Memory B cell (primary cell): ENCODE results near the gene NOTUM.
"Not testable (repeated sequence)": the region's sequence is repeated elsewhere in the genome, so short reads cannot be mapped to it uniquely, and the experiment has no call there.

Source experiments
- ATAC-seq: fragments of 150-1000 bp; cut with Tn5 transposase; 2 replicates; pipeline ENCODE4 v1.10.0; 2021; ENCODE audit warnings: low read depth, mild to moderate bottlenecking, moderate library complexity
- DNase-seq, 2 donors: peaks; one replicate each; pipeline ENCODE4 v3.0.0; 2022; ENCODE audit warnings: low spot score in 2 of 2
- H3K27ac Mint-ChIP-seq: one replicate; pipeline ENCODE4 v1.8.0; 2022; ENCODE audit warnings: mild to moderate bottlenecking, moderate library complexity, mixed read lengths
- H3K27me3 Mint-ChIP-seq: one replicate; pipeline ENCODE4 v1.8.0; 2022; ENCODE audit warnings: mixed read lengths
- H3K36me3 Mint-ChIP-seq: one replicate; pipeline ENCODE4 v1.8.0; 2022; ENCODE audit warnings: mild to moderate bottlenecking, mixed read lengths
- H3K4me1 Mint-ChIP-seq: one replicate; pipeline ENCODE4 v1.8.0; 2022; ENCODE audit warnings: mixed read lengths
- H3K4me3 Mint-ChIP-seq: one replicate; pipeline ENCODE4 v1.8.0; 2022; ENCODE audit warnings: mild to moderate bottlenecking, moderate library complexity, mixed read lengths
- H3K9me3 Mint-ChIP-seq: one replicate; pipeline ENCODE4 v1.8.0; 2022; ENCODE audit warnings: mixed read lengths

The NOTUM gene

DNA sequence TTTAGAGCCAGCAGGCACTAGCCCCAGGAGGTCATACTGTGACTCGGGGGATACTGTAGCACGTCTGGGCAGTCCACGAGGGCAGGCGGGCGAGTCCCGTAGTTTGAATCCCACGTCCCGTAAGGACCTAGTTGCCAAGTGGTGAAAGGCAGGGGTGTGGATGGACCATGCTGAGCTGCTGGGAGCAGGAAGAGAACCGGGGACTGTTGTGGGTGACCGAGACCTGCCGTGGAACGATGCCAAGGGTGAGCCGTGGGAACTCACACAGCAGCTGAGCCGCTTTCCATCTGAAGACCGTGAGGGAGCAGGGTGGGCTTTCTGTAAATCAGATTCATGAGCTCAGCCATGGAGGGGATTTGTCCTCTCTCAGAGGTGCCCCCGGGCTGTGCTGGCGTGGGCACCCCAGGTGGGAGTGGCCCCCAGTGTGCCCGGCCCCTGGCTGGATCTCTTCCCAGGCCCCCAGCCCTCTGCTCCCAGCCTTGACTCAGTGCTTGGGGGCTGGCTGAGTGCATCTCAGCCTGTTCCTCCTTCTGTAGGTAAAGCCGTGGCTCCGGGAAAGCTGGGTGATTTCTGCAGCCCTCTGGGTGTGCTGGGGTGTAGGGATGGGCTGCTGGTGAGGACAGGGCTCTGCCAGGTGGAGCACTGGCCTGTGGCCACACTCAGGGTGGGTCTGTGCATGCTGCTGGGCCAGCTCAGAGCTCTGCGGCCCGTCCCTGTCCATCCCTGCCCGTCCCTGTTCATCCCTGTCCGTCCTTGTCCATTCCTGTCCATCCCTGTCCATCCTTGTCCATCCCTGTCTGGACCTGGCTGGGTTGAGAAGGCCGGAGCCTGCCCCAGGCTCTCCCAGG, 30.1 kb upstream of the NOTUM start:
- no peaks in the 10 kb centered on the region for H3K9me3 Mint-ChIP-seq
- no peaks in the 10 kb centered on the region for H3K27me3 Mint-ChIP-seq
- peaks cover 12% of the 10 kb centered on the region for H3K36me3 Mint-ChIP-seq

DNA sequence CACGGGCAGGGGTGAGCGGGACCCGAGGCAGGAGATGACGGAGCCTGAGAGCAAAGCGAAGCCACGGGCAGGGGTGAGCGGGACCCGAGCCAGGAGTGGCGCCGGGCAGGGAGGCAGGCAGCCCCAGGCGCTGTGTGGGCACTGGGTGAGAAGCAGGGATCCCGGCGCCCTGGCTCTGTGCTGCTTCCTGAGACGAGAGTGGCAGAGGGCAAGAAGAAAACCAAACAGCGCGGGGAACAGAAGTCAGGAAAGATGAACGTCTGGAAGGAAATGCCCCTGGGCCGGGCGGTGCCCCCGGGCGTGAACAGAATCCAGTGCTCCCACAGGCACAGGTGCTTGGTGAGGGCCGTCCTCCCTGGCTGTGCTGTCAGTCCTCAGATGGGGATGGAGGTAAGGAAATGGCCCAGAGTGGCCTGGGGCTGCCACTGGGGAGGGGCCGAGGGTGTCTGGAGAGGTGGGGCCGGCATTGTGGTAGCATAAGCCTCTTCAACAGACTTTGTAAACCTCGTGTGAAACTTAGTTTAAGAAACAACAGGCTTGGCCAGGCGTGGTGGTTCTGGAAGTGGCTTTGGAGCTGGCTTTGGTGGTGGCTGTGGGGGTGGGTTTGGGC, 26.3 kb upstream of the NOTUM start:
- Mint-ChIP-seq H3K9me3 (no peaks in the 10 kb centered on the region), H3K27me3 (no peaks in the 10 kb centered on the region), H3K4me3 (no peak overlapping the region), H3K27ac (no peak overlapping the region), H3K36me3 (peaks cover 19% of the 10 kb centered on the region), H3K4me1 (peaks cover 9% of the 10 kb centered on the region)
- no peak for ATAC-seq
- no peak for DNase-seq

More for the DNA sequence above, 30.1 kb upstream of the NOTUM start:
- ATAC-seq = no peak
- no peak overlapping the region for H3K27ac Mint-ChIP-seq
- peaks cover 4% of the 10 kb centered on the region for H3K4me1 Mint-ChIP-seq
- H3K4me3 Mint-ChIP-seq = no peak overlapping the region
- DNase-seq = no peak

DNA sequence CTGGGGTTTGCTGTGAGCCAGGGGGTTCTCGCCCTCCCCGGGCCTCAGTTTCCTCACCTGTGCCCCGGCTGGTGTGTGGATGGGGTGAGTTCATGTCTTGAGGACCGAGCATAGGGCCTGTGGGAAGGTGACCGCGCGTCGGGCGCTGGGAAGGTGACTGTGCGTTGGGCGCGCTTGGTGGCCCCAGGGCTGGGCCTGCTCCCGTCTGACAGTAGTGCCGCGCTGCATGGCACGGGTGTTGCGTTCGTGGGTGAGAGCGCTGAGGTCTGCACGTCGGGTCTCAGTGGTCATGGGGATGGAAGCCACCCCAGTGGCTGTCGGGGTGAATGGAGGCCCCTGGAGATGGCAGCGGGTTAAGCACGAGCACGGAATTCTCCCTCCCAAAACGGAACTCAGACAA, 25.6 kb upstream of the NOTUM start:
- no peaks in the 10 kb centered on the region for H3K27me3 Mint-ChIP-seq
- peak overlapping the region; percentile 16 for H3K27ac Mint-ChIP-seq
- H3K4me1 Mint-ChIP-seq = peaks cover 9% of the 10 kb centered on the region
- H3K4me3 Mint-ChIP-seq = no peak overlapping the region
- peaks cover 19% of the 10 kb centered on the region for H3K36me3 Mint-ChIP-seq
- no peak for ATAC-seq
- DNase-seq = no peak
- no peaks in the 10 kb centered on the region for H3K9me3 Mint-ChIP-seq

DNA sequence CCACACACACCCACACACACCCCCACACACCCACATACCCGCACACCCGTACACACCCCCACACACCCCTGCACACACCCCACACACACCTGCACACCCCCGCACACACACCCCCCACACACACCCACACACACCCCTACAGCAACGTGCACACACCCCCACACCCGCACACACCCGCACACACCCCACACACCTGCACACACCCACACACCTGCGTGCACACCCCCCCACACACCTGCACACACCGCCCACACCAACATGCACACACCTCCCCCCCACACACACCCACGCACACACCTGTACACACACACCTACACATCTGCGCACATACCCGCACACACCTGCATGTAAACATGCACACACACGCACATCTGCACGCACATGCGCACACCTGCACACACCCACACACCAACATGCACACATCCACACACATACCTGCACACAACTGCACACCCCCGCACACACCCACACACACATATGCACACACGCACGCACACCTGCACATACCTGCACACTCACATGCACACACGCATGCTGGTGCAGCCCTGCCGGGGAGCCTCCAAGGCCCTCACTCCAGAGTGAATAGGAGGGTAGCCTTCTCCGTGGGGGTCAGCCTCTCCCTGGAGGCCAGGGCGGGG, 23.9 kb upstream of the NOTUM start:
- peaks cover 15% of the 10 kb centered on the region for H3K36me3 Mint-ChIP-seq
- no peak overlapping the region for H3K27ac Mint-ChIP-seq
- ATAC-seq (no peak), DNase-seq (no peak)
- H3K27me3 Mint-ChIP-seq = no peaks in the 10 kb centered on the region
- H3K4me1 Mint-ChIP-seq = peaks cover 10% of the 10 kb centered on the region
- H3K9me3 Mint-ChIP-seq = no peaks in the 10 kb centered on the region
- H3K4me3 Mint-ChIP-seq = no peak overlapping the region

DNA sequence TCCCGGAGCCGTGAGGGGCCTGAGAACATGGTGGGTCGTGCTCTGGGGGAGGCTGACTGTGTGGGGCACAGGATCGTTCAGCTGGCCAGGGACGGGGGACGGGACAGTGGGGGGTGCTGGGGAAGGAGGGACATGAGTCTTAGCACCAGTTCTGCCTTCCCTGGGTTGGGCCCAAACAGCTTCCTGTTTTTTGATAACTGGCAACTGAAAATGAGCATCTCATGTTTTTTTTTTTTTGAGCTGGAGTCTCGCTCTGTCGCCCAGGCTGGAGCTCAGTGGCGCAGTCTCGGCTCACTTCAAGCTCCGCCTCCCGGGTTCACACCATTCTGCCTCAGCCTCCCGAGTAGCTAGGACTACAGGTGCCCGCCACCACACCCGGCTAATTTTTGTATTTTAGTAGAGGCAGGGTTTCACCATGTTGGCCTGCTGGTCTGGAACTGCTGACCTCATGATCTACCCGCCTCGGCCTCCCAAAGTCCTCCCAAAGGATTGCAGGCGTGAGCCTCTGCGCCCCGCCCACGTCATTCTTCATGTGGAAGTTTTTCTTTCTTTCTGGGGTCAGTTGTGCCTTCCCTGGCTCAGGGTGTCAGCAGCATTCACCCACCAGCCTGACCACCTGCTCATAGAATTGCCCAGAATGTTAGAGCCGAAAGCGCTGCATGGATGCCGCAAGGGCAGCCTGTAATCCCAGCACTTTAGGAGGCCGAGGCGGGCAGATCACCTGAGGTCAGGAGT, 22.8 kb upstream of the NOTUM start:
- Mint-ChIP-seq H3K27ac (no peak overlapping the region), H3K4me1 (peaks cover 10% of the 10 kb centered on the region), H3K4me3 (no peak overlapping the region), H3K27me3 (no peaks in the 10 kb centered on the region), H3K36me3 (peaks cover 15% of the 10 kb centered on the region), H3K9me3 (no peaks in the 10 kb centered on the region)
- no peak for DNase-seq
- ATAC-seq = peak; percentile 53

DNA sequence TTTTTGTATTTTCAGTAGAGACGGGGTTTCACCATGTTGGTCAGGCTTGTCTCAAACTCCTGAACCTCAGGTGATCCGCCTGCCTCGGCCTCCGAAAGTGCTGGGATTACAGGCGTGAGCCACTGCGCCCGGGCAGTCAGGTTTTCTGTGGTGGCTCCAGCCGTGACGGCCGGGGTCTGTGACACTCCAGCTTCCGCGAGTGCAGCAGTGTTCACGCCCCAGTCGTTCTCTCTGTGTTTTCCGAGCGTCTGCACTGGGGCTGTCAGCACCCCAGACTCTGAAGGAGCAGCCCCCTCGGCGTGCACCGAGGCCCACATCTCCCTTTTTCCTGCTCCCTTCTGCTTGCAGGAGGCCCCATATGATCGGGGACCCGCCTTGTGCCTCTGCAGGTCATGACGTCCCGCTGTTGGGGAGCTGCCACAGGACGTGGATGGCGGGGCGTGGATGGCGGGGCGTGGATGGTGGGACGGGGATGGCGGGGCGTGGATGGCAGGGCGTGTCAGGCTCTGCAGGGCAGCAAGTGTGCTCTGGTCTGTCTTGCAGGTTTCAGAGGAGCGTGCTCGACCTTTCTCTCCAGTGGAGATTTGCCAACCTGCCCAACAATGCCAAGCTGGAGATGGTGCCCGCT, 22.1 kb upstream of the NOTUM start:
- ATAC-seq = no peak
- H3K27me3 Mint-ChIP-seq = no peaks in the 10 kb centered on the region
- peaks cover 15% of the 10 kb centered on the region for H3K36me3 Mint-ChIP-seq
- no peaks in the 10 kb centered on the region for H3K9me3 Mint-ChIP-seq
- H3K27ac Mint-ChIP-seq = no peak overlapping the region
- H3K4me1 Mint-ChIP-seq = peaks cover 15% of the 10 kb centered on the region
- DNase-seq = no peak
- H3K4me3 Mint-ChIP-seq = no peak overlapping the region

DNA sequence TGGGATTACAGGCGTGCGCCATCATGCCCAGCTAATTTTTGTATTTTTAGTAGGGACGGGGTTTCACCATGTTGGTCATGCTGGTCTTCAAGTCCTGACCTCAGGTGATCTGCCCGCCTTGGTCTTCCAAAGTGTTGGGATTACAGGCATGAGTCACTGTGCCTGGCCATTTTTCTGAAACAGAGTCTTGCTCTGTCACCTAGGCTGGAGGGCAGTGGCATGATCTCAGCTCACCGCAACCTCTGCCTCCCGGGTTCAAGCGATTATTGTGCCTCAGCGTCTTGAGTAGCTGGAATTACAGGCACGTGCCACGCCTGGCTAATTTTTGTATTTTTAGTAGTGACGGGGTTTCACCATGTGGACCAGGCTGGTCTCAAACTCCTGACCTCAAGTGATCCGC, 20.5 kb upstream of the NOTUM start:
- not testable (repeated sequence) for H3K27ac Mint-ChIP-seq, H3K9me3 Mint-ChIP-seq, ATAC-seq, H3K36me3 Mint-ChIP-seq, H3K4me3 Mint-ChIP-seq, H3K27me3 Mint-ChIP-seq, DNase-seq
- peaks cover 19% of the 10 kb centered on the region for H3K4me1 Mint-ChIP-seq

DNA sequence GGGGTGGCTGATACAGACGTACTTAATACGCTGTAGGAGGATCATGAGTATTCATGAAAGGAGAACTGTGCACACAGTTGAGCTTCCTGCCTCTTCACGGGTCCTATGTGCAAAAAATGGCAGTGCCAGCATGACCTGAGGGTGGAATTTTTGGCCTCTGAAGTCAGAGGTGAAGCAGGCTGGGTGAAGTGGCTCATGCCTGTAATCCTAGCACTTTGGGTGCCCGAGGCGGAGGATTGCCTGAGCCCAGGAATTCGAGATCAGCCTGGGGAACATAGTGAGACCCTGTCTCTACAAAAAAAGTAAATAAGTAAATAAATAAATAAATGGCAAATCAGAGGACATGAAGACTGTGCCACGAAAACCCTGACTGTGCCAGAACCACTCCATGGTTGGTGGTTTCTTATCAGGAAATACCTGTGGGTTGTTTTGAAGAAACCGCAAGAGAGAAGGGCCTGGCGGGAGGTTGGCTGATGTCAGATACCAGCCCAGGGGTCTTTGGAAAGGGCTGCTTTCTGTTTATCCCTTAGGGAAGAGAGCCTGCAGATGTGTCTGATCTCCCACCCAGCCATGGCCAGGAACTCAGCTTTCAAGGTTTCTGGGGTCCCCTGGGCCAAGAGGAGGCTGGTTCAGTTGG, 19.8 kb upstream of the NOTUM start:
- H3K4me1 Mint-ChIP-seq = peaks cover 23% of the 10 kb centered on the region
- H3K27me3 Mint-ChIP-seq = no peaks in the 10 kb centered on the region
- H3K36me3 Mint-ChIP-seq = peaks cover 9% of the 10 kb centered on the region
- no peaks in the 10 kb centered on the region for H3K9me3 Mint-ChIP-seq
- DNase-seq (no peak), ATAC-seq (no peak)
- H3K4me3 Mint-ChIP-seq = no peak overlapping the region
- H3K27ac Mint-ChIP-seq = no peak overlapping the region

DNA sequence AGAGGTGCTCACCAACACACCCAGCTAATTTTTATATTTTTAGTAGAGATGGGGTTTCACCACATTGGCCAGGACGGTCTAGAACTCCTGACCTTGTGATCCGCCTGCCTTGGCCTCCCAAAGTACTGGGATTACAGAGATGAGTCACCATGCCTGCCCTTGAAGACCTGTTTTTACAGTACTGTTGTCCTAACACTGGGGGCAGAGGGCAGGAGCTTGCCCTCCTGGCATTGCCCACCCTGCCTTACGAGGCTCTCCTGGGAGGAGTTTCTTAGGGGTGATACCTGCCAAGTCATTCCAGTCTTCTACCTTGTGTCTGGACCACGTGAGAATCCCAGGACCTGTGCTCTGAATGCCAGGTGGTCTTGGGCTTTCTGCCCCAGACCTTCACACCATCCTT, 19.1 kb upstream of the NOTUM start:
- no peaks in the 10 kb centered on the region for H3K27me3 Mint-ChIP-seq
- H3K36me3 Mint-ChIP-seq = peaks cover 7% of the 10 kb centered on the region
- no peaks in the 10 kb centered on the region for H3K9me3 Mint-ChIP-seq
- DNase-seq (no peak), ATAC-seq (no peak)
- H3K4me3 Mint-ChIP-seq = peak overlapping the region; percentile 27
- H3K27ac Mint-ChIP-seq = no peak overlapping the region
- peaks cover 22% of the 10 kb centered on the region for H3K4me1 Mint-ChIP-seq

DNA sequence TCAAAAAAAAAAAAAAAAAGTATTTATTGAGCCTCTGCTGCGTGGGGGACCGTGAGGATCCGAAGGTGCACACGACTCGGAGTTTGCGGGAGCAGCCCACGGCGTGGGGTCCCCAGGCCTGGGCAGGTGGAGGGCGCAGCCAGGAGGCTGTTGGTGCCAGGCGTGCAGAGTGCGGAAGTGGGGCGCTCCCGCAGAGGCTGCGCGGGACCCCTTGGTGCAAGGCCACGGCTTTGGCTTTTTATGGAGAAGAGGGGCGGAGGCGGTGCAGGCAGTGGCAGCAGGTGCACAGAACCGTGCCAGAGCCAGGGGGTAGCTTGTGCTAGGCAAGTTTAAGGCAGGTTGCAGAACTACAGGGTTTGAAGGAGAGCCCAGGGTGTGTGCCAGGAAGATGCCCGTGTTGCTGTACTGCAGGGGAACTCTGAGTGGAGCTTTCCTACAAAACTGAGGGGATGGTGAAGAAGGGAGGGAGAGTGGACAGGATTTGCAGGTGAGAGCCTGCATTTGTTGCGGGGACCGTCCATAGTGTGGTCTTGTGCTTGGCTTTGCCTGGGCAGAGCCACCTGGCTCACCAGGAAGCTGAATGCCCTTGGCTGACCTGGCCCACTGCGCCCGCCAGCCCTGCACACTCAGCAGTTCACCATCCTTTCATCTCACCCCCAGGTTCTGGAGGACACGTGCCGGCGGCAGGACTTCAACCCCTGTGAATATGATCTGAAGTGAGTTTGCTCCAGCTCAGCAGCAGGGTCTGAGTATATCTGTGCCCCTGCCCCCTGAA, 17.7 kb upstream of the NOTUM start:
- no peak for ATAC-seq
- no peak overlapping the region for H3K27ac Mint-ChIP-seq
- peaks cover 5% of the 10 kb centered on the region for H3K36me3 Mint-ChIP-seq
- H3K27me3 Mint-ChIP-seq = peaks cover 2% of the 10 kb centered on the region
- no peaks in the 10 kb centered on the region for H3K9me3 Mint-ChIP-seq
- peaks cover 22% of the 10 kb centered on the region for H3K4me1 Mint-ChIP-seq
- peak overlapping the region; percentile 62 for H3K4me3 Mint-ChIP-seq
- no peak for DNase-seq

DNA sequence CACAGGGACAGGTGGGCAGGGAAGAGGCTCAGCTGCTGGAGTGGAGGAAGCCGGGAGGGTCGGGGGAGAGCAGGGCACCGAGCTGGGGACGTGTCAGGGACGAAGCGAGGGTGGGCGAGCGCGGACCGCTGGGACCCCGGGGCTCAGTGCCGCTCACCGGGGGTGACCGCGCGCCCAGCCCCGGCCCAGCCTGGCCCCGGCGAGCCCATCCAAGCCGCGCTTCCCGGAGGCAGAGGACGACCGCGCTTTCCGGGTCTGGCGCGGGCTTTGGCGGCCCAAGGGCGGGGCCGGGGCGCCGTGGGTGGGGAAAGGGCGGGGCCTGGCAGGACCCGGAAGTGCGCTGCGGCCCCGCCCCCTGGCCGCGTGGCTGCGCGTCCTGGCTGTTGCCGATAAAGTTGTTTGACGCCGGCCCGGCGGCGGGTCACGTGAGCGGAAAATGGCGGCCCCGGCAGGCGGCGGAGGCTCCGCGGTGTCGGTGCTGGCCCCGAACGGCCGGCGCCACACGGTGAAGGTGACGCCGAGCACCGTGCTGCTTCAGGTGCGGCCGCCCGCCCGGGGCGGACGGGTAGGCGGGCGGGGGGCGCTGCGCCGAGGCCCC, 16.3 kb upstream of the NOTUM start, which contains the start of gene ASPSCR1:
Gene ASPSCR1, plus strand, starts transcription at position 419 of the 598 bp plus-strand sequence. Its CDS starts 18 bp downstream, at position 437.
- no peaks in the 10 kb centered on the region for H3K9me3 Mint-ChIP-seq
- DNase-seq = peak; percentile 91 to 94
- peak; percentile 91 for ATAC-seq

More for the DNA sequence above, 16.3 kb upstream of the NOTUM start, which contains the start of gene ASPSCR1:
- Mint-ChIP-seq H3K27ac (peak within 1 kb of the TSS; percentile 96), H3K36me3 (peaks cover under 1% of the 10 kb centered on the region), H3K27me3 (peaks cover 2% of the 10 kb centered on the region), H3K4me1 (peaks cover 20% of the 10 kb centered on the region), H3K4me3 (peak within 1 kb of the TSS; percentile 100)
